GM19239 (cell line): ENCODE results near the gene MYBPC2.

ENCODE experiments used
- DNase-seq: peaks from one replicate; pipeline ENCODE4 v3.0.0; 2011; ENCODE audit warnings: low spot score; ENCODE audit not compliant: insufficient read length
- FAIRE-seq: peaks from 2 replicates; lab custom pipeline; 2011; peaks lifted over from hg19 to GRCh38; lab: Jason Lieb, UNC

Gene MYBPC2

GRCh38 chr19:50512112-50512998 is 79.7 kb downstream of the MYBPC2 start:
- DNase-seq (no peak), FAIRE-seq (no peak)

DNA sequence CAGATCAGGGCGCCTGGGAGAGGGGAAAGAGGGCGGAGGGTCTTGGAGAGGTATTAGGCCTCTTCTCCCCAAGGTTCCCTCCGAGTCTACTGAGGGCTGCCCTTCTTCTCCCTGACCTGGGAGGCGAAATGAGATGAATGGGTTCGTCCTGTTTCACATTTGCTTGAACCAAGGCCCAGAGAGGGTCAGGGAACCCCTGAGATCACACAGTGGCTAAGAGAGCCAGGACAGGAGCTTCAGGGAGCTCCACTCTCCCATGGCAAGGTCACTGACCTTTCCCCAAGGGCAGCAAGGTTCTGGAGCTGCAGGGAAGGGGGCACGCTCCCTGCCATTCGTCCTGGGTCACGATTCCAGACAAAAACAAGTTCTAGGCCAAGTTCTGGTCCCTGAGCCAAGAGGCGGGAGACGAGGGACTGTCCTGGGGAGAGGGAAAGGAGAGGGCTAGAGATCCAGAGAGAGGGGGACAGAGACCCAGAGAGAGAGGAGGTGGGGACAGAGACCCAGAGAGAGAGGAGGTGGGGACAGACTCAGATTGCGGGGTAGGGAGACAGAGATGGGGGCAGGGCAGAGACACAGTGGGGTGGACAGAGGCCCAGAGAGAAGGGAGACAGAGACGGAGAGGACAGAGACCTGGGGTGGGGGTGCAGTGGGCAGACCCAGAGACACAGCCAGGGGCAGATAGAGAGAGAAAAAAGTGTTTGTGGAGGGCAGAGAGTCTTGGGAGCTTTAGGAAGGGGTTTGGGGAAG is 80.5 kb downstream of the MYBPC2 start:
- FAIRE-seq (no peak), DNase-seq (no peak)

DNA sequence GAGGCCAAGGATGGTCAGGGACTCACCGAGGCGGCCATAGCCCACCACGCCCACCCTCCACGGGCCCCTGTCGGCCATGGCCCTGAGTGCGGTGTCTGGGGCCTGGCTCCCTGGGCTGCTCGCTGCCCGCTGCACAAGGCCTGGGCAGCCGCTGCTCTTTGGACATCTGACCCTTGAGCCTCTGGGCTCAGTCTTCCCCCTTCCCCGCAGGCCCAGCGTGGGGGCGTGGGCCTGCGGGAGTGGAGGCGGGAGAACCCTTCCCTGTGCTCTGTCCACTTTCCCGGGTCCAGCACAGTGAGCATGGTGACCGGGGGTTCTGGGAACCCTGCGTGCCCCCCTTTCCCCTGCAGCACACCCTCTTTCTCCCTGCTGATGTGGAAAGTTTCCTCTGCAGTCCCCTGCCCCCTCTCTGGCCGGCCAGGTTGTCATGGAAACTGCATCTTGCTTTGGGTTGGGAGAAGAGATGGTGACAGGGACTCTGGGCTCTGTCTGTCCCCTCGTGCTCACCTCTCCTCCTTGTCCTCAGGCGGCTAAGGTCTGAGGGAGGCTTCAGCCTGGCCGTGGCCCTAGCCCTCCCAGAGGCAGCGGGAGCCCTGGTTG is 81.2 kb downstream of the MYBPC2 start, which contains the start of gene ASPDH:
Gene ASPDH, minus strand, starts transcription at position 168 of the 600 bp plus-strand sequence. Its CDS starts 90 bp downstream, at position 78.
- no peak for FAIRE-seq
- no peak for DNase-seq

DNA sequence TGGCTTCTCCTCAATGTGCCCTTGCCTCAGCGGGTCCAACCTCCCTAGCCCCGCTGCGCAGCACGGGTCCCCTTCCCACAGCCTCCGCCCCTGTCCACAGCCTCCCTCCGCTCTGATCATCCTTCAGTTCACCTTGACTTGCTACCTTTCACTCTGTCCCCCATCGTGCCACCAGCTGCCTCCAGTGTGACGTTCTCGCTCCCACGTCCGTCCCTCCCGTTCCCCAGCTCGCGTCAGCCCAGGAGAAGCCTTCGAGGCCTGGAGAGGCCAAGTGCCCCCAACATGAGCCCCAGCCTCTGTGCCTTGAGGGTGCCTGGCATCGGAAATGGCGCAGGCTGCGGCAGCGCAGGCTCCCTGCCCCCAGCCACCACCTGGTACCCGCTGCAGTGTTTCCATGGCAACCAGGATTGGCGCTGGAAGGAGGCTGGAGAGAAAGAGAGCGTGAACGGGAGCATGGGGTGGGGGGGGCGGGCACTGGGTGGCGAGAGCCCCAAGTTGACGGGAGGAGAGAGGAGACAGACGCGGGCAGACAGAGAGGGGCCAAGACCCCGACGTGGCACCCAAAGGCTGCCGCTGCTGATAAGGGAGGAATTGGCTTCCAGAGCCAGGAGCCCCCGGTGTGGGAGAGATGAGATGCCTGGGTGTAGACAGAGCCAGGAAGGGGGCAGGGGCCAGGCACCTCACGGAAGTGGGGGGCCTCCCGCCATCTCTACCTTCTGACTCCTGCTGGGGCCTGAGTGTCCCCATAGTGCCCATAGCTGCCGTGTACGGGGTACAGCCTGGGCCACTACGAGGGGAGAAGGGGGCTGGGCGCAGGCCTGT is 81.9 kb downstream of the MYBPC2 start:
- no peak for FAIRE-seq
- DNase-seq, result no peak

GRCh38 chr19:50515168-50515561 is 82.5 kb downstream of the MYBPC2 start:
- FAIRE-seq (no peak), DNase-seq (no peak)
